Brain microvascular endothelial cell (primary cell): ENCODE data around the gene MYO16.

Experiments used
- DNase-seq: peaks from one replicate; pipeline ENCODE4 v3.0.0-alpha.2; 2020
- H3K27ac ChIP-seq: fragments of 250-450 bp; sonication (Bioruptor Pico); 2 replicates; pipeline ENCODE4 v1.5.1; 2020; ENCODE audit warnings: mild to moderate bottlenecking, moderate library complexity
- H3K27me3 ChIP-seq: fragments of 250-450 bp; sonication (Bioruptor Pico); replicated peaks from 2 replicates; pipeline ENCODE4 v1.5.1; 2020; ENCODE audit warnings: mild to moderate bottlenecking
- H3K36me3 ChIP-seq: fragments of 250-450 bp; sonication (Bioruptor Pico); replicated peaks from 2 replicates; pipeline ENCODE4 v1.5.1; 2020; ENCODE audit warnings: mild to moderate bottlenecking
- H3K4me3 ChIP-seq: 2 replicates; pipeline ENCODE4 v1.5.1; 2011; ENCODE audit warnings: low read depth, mild to moderate bottlenecking, control low read depth, low read length, moderate library complexity
- CTCF ChIP-seq: IDR thresholded peaks from 2 replicates; pipeline ENCODE4 v1.5.1; 2011; ENCODE audit warnings: low read depth, mild to moderate bottlenecking, moderate library complexity, low read length, control low read depth, inconsistent platforms; ENCODE audit errors: missing control alignments
- in situ Hi-C: cut with HindIII; loops from 2 replicates; pipeline ENCODE4 v1.10.0; 2017; ENCODE audit warnings: low sequenced_read_pairs, low pct_ligation_motif_present

Gene MYO16

GRCh38 chr13:108621462-108621861, 7.9 kb upstream of the MYO16 start:
- no peak for TF ChIP-seq CTCF
- Histone ChIP-seq H3K27me3 (no peaks in the 10 kb centered on the region), H3K27ac (no peak overlapping the region), H3K36me3 (no peaks in the 10 kb centered on the region), H3K4me3 (no peak overlapping the region)
- no peak for DNase-seq
- in situ Hi-C loops = no loop called here

GRCh38 chr13:108624108-108624507, 5.3 kb upstream of the MYO16 start:
- H3K36me3 ChIP-seq = no peaks in the 10 kb centered on the region
- in situ Hi-C loops = no loop called here
- no peak for TF ChIP-seq CTCF
- DNase-seq = no peak
- H3K27me3 ChIP-seq = no peaks in the 10 kb centered on the region
- H3K4me3 ChIP-seq = no peak overlapping the region
- H3K27ac ChIP-seq = no peak overlapping the region

- H3K27me3 ChIP-seq = no peaks in the 10 kb centered on the region
- TF ChIP-seq CTCF = no peak
Observed at GRCh38 chr13:108624979-108625378, 4.4 kb upstream of the MYO16 start.

GRCh38 chr13:108629988-108630387, 577 bp downstream of the MYO16 start:
- Histone ChIP-seq H3K36me3 (no peaks in the 10 kb centered on the region), H3K27ac (no peak overlapping the region), H3K4me3 (no peak overlapping the region), H3K27me3 (no peaks in the 10 kb centered on the region)
- in situ Hi-C loops = no loop called here
- TF ChIP-seq CTCF = no peak
- DNase-seq = no peak

More at GRCh38 chr13:108624979-108625378, 4.4 kb upstream of the MYO16 start:
- Histone ChIP-seq H3K36me3 (no peaks in the 10 kb centered on the region), H3K27ac (no peak overlapping the region), H3K4me3 (no peak overlapping the region)
- no peak for DNase-seq
- in situ Hi-C loops = no loop called here

GRCh38 chr13:108632649-108633167, 3.3 kb downstream of the MYO16 start:
- H3K27ac ChIP-seq = no peak overlapping the region
- in situ Hi-C loops = no loop called here
- H3K27me3 ChIP-seq = no peaks in the 10 kb centered on the region
- no peak for DNase-seq
- no peaks in the 10 kb centered on the region for H3K36me3 ChIP-seq
- no peak overlapping the region for H3K4me3 ChIP-seq
- no peak for TF ChIP-seq CTCF

- Histone ChIP-seq H3K27ac (no peak overlapping the region), H3K36me3 (no peaks in the 10 kb centered on the region), H3K4me3 (no peak overlapping the region), H3K27me3 (no peaks in the 10 kb centered on the region)
- DNase-seq = no peak
- TF ChIP-seq CTCF = no peak
- in situ Hi-C loops = no loop called here
Observed at GRCh38 chr13:108638901-108639300, 9.5 kb downstream of the MYO16 start.
